NCI-H1048 (cell line): ENCODE measurements around the gene PRICKLE2.
"Not testable (repeated sequence)": the region's sequence is repeated elsewhere in the genome, so short reads cannot be mapped to it uniquely, and the experiment has no call there.

Experiments used
- DNase-seq: peaks from one replicate; lab custom pipeline; 2025; lab: John Stamatoyannopoulos, UW

Gene PRICKLE2

DNA sequence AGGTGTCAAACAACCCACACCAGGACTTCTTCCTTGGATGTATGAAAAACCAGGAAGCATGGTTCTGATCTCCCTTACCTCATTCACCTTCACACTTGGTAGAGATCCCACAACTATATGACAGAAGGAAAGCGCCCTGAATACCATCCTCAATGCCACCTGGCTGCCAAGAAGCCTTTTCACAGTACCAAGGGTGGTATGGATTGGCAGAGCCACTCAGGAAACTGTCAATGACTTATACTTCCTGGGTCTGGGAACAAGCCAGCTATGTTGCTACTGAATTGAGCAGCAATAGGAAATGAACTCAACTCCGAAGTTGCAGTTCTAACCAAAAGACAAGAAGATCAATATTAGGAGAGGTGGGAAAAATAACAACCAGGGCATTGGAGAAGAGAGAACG, 129.5 kb downstream of the PRICKLE2 start:
- no peak for DNase-seq

DNA sequence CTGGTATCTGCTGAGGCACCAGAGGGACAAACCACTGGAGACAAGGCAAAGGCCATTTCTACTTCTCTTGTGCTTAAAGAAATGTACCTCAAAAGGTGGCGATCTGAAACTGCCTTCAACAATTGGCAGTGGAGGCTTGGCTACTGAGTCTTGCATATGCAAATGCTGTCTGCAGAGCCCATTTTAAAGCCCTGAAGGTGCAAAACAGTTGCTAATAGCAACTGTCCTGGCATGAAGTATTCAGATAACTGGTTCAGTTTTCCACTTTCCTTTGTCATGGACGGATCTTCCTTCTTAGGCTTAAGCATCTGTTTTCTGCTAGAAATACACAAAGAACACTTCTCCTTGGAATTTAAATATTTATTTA, 130.6 kb downstream of the PRICKLE2 start:
- DNase-seq = no peak

DNA sequence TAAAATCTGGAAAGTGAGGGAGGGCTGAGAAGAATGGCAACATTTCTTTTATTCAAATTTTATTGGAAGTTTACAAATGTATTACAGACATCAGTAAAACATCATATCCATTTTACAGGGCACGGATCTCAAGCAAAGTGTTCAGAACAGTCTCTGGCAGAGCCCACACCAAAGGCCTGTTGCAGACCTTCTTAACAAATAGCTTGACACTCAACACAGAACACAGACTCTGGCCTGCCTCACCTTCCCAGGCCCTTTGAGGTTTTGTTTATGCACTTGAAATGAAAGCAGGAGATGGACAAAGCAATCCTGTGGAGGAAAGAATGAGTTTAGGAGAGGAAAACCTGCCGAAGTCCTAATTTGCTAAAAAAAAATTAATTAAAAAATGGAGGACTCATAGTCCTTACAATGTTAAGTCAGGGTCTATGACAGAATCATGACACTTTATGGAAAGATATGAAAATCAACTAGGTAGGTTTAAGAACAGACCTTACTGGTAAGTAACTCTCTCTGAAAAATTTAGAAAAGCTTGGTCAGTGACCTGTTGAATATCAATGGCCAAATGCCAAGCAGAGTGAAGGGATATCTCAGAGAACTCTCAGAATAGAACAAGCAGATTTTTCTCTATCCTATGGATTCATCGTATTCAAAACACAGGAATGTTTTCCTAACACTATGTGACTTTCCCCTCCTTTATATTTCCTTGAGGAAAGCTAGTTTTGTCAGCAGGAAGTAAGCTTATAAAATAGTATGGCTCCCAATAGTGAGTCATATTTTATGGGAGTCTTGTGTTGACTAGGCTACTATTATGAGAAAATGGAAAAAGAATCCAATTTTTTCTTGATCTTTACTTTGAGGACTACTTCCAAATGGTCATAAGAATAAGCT, 131.2 kb downstream of the PRICKLE2 start:
- DNase-seq = no peak

DNA sequence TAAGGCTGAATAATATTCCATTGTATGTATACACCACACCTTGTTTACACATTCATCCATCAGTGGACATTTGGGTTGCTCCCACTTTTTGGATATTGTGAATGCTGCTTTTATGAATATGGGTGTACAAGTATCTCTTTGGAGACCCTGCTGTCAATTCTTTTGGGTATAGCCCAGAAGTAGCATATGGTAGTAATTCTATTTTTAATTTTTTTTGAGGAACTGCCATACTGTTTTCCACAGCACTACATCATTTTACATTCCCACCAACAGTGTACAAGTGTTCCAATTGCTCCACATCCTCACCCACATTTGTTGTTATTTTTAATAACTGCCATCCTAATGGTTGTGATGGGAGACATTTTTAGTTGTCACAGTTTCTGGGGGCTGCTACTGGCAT, 132.1 kb downstream of the PRICKLE2 start:
- DNase-seq = no peak

DNA sequence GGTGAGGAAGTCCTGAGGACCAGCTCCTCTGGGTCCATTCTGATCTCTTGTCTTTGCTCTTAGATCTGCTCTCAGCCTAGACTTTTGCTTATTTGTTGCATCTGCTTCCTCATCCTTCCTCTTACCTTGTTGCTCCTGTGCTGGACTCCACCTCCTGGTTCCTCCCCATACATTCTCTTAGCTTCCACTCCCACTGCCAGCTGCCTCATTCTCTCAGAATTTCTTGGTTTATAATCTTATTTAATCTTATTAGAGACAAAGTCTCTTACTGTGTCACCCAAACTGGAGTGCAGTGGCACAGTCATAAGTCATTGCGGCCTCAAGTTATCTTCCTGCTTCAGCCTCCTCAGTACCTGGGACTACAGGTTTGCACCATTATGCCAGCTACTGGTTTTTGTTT, 133.8 kb downstream of the PRICKLE2 start:
- DNase-seq = no peak

DNA sequence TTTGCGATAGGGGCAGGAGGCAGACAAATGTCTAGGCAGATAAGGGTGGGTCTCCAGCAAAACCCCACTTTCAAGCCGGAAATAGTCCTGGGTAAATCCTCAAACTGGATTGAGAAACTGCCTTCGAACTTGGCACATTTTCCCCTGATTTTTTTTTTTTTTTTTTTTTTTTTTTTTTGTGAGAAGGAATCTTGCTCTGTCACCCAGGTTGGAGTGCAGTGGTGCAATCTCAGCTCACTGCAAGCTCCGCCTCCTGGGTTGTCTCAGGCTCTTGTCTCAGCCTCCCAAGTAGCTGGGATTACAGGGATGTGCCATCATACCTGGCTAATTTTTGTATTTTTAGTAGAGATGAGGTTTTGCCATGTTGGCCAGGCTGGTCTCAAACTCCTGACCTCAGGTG, 135.9 kb downstream of the PRICKLE2 start:
- not testable (repeated sequence) for DNase-seq

DNA sequence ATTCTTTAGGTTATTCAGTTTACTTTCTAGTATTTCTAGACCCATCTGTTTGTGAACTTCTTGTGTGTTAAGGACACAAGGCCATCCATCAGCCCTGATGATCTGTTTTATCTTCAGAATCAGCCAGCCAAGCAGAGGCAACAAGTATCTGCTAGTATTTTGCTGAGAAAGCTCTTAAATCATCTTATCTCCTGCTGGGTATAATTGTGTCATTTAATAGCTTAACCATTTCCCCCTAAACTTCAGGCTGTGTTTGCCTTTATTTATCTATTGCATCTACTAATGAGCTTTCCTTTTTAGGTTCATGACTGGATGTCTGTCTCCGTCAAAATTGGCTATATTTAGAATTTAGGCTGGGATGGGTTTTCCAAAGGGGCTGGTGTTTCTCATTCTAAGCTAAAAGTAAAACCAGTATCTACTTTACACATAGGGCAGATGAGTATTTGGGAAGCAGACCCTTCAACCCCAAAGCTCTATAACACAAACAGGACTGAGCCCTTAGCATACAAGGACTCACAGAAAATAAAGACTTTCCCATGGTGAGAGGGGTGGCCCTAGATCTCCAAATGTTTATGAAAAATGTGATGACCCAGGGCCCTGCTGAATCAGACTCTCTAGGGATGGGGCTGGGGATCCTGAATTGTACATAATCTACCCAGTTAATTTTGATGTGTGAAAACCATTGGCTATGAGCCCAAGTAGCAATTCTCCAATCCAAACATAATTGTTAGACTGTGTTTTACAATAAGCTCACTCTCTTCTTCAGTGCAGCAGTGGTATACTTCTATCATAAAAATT, 136.7 kb downstream of the PRICKLE2 start:
- DNase-seq = no peak

DNA sequence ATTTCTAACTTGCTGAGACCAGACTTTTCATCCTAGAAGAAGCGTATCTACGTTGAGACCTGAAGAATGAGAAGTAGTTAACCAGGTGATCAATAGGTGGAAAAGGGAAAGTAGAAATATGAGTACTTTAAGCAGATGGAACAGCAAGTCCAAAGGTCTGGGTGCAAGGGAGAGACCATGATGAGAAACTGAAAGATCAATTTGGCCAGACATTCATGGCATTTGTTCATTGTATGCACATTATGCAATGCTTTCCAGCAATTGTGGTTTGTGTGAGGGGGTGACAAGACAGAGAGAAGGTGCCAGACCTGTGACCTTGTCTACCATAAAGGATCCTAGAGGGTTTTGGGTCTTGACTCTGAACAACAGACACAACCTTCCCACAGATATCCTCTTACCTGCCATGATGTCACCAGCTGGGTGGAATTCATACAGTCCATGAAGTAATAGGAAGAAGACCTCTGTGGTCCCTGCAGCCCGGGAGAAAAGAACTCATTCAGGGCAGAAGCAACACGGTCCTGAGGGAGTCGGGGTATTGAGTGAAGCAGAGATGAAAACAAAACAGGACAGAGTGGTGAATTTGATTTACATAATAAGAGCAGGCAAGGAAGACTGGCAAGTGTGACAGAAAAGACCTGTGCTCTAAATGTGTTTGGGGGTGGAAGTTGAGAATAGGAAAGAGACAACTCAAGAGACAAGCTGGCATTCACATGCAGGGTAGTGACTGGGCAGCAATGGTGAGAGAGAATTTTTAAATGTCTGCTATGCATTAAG, 138.6 kb downstream of the PRICKLE2 start:
- no peak for DNase-seq

DNA sequence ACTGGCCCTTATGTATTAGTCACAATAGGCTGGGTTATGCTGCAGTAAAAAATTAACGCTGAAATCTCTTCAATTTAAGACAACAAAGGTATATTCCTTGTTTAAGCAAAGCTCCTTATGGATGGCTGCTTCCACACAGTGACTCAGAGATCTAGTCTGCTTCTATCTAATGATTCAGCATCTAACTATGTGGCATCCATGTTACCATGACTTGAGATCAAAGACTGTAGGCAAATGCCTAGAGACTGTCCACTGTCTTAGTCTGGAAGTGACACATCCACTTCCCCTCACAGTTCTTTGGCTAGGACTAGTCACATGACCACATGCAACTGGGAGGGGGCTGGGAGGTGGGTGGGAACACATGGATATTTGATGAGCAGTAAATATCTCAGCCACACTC, 140.6 kb downstream of the PRICKLE2 start:
- no peak for DNase-seq

DNA sequence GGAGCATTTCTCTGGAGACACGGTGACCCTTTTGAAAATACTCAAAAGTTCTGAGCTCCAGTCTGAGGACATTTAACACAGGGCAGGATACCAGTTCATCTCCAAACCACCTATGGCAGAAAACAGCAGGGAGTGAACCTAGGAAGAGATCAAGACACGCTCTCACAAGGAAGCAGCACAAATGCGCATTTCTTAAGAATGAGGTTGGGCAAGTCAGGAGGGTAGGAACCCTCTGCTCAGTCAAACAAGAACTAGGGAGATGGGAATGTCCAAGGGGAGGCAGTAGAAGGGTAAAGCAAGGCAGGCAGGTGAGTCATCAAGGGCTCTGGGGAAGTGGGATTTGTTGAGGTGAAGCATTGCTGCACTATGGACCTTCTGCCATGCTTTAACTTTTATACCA, 141.7 kb downstream of the PRICKLE2 start:
- DNase-seq = no peak

DNA sequence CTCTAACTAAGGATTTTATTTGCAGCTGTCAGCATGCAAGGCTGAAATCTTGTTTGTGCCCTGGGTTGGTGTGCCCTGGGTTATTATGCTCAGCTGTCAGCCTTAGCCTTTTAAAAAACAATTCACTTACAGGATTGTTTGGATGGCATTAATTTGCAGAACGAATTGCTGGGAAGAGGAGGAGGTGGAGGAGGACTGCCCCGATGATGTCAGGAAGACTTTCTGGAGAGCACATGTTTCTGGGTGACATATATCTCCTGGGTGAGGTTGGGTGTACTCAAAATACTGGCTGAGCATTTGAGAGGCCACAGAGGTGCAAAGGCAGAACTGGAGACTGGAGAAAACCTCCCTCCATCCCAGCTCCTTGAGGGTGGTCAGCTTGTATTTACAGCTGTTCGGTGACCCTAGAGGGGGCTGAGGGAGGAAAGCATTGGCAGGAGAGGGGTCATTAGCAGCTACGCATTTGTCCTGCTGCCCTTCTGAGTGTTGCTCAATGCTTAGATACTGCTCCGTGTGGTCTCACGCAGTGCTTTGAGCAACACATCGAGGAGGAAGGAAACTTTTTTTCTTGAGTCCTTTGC, 142.2 kb downstream of the PRICKLE2 start:
- no peak for DNase-seq

DNA sequence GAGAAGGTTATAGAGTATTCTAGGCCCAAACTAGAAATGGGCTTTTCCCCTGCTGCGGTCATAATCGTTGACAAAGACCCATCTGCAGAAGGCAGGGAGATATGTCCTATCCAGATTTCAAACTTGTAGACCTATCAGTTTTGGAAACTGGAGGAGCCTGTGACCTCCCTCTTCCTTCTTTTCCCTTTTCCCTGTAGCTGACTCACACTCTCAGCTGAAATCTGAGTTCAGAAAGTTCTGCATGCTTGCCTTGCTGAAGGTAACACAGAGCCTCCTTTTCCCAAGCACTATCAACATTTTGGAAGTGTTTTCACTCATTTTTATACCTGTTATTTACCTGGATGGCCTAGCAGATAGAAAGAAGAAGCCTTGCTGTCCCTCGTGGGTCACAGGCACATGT, 142.9 kb downstream of the PRICKLE2 start:
- DNase-seq = no peak

DNA sequence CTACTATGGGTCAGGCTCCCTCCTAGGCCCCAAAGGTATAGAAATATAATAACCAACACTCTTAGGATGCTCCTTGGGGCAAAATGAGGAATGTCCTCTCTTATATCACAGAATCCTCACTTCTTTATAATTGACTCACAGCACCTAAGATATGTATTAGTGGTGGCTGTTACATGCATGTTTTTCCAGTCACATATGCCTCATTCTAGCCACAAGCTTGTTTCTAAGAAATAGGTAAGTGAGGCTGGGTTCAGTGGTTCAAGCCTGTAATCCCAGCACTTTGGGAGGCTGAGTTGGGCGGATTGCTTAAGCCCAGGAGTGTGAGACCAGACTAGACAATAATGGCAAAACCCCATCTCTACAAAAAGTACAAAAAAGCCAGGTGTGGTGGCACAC, 144.0 kb downstream of the PRICKLE2 start:
- no peak for DNase-seq

DNA sequence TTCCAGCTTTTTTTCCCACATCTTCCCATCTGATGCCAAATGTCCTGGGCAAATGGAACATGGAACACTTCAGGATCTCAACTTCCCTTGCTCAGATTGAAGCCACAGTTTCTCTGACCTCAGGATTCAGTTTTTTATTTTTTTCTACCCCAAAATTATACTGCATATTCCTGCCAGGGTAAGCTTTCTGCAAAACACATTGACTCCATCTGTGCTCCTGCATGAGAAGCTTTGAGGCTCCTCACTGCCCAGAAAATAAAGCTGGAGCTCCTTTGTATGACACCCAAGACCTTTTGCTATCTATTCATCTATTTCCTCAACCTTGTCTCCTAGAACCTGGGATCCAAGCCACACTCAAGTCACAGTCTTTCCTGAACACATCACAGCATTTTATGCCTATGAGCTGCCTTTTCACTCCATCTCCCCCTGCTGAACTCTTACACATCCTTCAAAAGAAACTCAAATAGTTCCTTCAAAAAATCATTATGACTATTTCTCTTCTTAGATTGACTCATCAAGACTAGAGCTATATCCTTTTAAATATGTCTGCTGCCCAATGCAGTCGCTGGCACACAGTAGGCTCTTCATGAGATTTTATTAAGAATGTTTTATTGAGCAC, 144.5 kb downstream of the PRICKLE2 start:
- DNase-seq = no peak

DNA sequence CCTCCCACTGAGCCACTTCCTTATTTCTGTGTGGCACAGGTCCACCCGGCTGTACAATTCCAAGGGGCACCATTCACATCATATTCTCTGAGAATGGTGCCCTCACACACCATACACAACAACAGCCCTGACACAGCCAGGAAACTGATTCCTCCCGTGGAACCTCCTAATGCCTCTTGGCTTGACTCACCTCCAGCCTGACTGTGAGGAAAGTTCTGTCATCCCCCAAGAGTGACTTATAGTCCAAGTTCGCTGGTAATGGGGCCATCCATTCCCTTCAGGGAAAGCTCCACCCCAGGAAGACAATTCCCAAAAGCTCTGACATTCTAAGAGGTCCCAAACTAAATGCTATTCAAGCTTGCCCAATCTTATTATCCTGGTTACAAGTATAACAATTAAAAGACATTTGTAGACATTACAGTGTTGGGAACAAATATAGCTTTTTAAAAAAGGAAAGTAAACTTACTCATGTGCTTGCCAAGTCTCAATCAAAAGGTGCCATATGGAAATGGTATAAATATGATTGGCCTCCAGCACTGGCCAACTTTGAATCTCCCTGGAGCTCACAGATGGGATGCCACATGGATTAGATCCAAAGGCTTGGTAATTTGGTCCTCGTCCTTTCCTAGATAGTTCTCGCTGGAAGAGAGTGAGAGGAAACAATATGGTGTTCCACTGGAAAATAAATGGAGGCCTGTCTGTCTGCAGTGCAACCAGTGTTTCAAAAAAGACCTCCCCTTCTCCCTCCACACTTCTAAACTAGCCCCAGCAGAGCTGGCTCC, 145.7 kb downstream of the PRICKLE2 start:
- no peak for DNase-seq

DNA sequence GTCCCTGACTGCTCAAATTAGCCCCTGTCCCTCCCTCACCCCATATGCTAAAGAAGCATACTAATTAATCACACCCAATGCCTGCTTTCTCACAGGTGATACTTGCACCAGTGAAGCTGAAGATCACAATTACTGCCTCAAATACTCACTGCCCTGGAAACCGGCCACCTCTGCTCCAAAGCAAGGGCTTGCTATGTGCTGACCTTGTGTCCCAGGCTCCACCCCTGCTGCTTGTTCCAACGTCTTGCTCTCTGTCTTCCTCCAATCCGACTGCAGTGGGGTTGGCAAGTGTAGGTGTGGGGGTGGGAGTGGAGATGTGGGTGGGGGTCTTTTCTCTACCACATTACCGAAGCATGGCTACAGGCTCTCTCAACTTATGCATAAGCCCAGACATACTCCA, 146.3 kb downstream of the PRICKLE2 start:
- no peak for DNase-seq

DNA sequence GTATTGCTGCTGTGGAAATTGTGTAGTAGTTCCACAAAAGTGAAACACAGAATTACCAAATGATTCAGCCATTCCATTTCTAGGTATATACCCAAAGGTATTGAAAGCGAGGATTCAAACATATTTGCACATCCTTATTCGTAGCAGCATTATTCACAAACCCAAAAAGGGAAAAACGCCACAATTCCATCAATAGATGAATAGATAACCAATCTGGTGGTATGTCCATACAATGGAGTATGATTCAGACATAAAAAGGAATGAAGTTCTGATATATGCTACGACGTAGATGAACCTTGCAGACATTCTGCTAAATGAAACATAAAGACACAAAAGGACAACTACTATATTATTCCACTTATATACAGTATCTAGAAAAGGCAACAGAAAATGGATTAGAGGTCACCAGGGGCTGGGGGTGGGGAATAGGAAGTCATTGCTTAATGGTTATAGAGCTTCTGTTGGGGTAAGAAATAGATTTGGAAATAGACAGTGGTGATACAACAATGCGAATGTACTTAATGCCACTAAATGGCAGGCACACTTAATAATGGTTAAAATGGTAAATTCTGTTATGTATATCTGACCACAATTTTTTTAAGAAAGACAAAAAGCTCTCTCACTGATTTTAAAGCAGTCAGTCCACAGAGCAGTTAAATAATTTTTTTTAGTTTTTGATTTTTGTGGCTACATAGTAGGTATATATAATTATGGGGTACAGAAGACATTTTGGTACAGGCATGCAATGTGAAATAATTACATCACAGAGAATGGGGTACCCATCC, 150.2 kb downstream of the PRICKLE2 start:
- no peak for DNase-seq

DNA sequence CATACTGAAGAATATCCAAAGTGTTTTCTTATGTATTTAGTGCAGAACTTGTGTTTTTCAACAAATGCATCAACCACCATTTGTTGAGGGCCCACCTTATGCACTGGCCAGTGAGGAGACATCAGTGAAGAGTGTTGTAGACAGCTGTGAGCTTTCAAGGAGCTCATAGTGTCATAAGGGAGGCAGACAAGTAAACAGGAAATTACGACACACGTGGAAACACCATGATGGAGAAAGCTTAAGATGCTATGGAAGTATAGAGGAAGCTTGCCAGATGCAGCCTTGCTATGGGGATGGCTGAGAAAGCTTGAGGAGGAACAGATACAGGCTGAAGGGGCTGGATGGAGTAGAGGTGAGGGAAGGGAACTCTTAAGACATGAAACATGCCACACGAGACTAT, 151.2 kb downstream of the PRICKLE2 start:
- no peak for DNase-seq

DNA sequence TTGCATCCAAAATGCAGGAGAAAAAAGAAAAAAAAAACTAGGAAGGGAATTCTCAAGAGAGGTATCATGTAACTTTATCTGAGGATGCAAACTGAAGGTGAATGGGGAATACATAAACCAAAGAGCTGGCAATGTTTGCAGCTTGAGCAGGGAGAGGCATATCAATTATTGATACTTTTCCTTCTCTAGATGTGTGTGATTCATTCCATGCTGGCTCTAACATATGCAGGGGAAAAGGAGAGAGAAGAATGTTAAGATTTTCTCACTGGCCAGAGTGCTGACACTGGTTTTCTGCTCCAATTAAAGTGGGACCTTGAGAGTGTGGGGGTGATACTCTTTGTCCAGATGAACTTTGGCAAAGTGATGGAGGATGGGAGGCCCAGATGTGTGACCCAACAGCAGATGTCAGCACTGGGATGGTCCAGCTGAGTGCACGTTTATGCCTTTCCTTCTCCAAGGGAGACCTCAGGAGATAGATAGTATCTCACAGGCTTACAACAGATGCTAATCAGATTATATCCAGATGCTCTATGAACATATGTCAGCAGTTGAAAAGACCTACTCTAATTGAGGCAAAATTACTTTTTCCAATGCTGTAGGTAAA, 152.0 kb downstream of the PRICKLE2 start:
- no peak for DNase-seq

DNA sequence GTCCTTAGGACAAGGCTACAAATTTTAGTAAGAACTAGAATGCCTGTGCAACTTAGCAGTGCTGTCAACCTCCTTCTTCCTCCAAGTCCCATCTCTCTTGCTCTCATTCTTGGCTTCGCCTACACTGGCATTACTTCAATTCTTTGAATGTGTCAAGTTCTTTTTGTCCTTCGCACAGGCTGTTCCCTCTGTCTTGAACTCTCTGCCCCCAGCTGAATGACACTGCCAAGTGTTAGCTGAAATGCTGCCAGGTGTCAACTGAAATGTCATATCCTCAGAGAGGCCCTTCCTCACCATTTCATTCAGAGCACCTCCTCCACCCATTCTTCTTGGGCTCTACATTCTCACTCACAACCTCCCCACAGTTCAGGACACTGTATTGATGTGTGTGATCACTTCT, 153.1 kb downstream of the PRICKLE2 start:
- DNase-seq = no peak
